Stimulated activated CD8-positive, alpha-beta memory T cell treated with anti-CD3 and anti-CD28 coated beads, Interleukin-15, amount 100 ng/mL, for 48 hours (primary cell): ENCODE measurements around the gene PBX2.
A peak's percentile ranks its signal among the peaks of the same experiment; 100 is the strongest.
"Not testable (repeated sequence)": the region's sequence is repeated elsewhere in the genome, so short reads cannot be mapped to it uniquely, and the experiment has no call there.

Experiments
- DNase-seq, 2 donors: peaks; one replicate each; pipeline ENCODE4 v3.0.0-alpha.2; 2020; ENCODE audit warnings: low read depth in 2 of 2

Gene PBX2

DNA sequence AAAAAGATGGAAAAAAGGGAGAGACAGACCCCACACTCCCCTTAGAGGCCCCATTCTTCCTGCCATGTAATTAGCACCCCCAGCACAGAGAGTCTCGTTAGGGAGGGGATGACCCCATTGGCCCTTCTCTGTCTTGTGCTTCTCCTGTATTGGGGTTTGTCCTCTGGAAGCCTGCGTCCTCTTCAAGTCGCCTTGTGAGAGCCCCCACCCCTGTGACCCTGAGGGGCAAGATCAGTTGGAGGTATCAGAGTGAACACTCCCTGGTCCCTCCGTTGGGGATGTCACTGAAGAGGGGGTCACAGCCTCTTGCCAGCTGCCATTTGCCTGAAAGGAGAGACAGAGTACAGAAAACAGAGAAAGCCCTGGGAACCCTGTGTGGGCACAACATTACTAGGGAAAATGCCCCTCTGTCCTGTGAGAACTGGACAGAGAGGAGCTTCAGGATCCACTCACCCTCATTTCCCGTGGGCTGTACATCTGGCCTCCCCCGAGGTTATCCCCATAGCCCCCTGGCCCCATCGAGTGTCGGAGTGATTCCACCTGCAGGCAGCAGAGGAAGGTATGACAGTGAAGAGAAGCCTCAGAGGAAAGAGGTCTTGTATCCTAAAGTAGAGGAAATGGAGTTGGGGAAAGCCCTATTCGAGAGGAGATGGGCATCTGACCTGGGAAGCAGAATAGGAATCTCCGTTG, 3.7 kb downstream of the PBX2 start:
- DNase-seq: not testable (repeated sequence)

DNA sequence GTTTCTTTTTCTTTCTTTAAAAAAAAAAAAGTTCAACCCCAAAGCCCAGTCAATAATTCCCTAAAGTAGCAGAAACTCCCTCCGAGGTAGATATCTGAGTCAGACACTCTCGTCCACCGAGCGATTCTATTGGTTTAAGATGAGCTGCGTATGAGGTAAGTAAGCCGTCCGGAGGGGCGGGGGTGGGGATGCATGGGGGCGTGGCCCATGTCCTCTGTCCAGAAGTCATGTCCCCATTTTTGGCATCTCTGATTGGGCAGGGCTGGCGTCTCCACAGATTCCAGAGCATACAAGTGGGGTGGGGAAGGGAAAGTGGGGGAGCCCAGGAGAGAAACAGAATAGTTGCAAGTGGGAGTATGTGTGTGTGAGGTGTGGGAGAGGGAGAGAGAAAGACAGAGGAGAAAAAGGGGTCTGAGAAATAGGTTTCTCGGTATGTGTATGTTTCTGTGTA, 4.3 kb downstream of the PBX2 start:
- DNase-seq: peak in 1 of 2 donors; percentile 54

DNA sequence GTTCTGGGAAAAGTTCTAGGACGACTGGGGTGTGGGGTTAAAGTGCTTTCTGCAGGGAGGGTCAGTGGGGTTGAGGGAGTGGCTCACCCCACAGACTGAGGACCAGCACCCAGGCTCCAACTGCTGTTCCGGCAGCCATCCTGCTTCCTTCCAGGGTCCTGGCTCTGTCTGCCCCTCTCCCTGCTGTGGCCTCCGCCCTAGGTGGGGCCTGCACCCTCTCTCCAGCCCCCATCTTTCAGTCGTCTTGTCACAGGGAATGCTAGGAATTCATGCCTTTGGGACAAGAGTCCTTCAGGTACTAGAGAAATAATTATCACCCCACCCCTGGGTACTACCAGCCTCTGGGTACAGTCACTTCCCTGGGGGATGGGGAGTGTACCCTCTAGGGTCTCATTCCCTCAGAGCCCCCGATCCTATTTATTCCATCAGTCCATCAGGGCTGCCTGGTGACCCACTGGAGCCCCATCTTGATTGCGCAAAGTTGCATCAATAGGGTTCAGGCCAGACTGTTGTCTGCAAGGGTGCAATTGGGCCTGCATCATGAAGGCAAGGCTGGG, 5.8 kb downstream of the PBX2 start, which contains the start of gene AGER:
TSS of gene AGER (minus strand) at position 170 of the 557 bp plus-strand sequence. CDS start at position 139, 31 bp downstream.
- no peak for DNase-seq

DNA sequence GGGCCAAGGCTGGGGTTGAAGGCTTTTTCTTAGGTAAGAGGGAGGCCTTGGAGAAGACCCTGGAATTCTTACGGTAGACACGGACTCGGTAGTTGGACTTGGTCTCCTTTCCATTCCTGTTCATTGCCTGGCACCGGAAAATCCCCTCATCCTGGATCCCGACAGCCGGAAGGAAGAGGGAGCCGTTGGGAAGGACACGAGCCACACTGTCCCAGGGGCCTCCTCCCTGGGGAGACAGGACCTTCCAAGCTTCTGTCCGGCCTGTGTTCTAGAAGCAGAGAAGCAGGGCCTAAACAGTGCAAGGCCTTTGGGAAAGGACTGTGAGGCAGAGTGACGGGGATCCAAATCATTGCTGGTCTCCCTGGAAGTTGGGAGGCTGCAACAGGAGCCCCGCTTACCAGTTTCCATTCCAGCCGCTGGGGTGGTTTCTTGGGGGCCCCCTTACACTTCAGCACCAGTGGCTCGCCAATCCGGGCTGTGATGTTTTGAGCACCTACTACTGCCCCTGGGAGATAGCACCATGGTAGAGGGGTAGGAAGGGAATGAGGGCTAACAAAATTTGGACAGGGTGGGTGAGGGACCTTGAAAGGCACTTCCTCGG, 6.4 kb downstream of the PBX2 start:
- DNase-seq: no peak

DNA sequence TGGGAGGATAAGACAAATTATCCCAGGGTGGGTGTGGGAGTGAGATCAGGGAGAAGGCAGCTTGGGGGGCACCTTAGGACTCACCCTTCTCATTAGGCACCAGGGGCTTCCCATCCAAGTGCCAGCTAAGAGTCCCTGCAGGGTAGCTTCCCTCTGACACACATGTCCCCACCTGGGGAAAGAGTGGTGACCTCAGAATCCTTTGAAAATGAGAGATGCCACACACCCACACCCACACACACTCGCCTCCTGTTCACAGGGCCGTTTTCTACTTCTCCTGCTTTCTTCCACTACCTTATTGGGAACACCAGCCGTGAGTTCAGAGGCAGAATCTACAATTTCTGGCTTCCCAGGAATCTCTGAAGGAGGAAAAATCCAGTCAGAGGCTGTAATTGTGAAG, 7.0 kb downstream of the PBX2 start:
- no peak for DNase-seq

DNA sequence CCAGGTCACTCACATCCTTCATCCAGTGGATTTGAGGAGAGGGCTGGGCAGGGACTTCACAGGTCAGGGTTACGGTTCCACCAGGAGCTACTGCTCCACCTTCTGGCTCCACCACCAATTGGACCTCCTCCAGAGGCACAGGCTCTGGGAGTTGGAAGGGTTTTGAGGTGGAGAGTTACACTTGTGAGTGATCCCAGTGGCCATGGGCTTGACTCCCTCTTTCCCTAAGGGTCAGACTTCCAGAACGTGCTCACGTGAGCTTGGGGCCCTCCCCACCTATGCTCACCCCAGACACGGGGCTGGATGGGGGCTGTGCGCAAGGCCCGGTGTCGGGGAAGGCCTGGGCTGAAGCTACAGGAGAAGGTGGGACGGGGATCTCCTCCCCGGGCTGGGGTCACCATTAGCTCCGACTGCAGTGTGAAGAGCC, 7.4 kb downstream of the PBX2 start:
- DNase-seq: no peak

DNA sequence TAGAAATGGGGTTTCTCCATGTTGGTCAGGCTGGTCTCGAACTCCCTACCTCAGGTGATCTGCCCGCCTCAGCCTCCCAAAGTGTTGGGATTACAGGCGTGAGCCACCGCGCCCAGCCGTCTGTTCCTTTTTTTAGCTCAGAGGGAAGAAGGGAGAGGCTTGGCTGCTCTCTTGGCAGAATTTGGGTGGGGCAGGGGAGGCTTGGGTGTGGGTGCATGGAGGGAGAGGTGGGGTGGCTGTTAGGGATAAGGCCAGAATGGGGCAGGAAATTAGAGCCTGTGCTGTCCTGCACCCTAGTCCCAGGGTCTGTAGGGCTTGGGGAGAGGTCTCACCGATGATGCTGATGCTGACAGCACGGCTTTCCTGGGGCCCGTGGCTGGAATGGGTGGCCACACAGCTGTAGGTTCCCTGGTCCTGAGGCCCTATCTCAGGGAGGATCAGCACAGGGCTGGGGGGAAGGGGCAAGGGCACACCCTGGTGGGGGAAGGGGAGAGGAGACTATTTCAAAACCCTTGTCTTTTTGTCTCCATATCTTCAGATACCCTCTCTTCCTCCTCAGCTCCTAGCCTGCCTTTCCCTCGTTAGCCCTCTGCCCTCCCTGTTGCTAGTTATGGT, 8.0 kb downstream of the PBX2 start:
- no peak for DNase-seq

DNA sequence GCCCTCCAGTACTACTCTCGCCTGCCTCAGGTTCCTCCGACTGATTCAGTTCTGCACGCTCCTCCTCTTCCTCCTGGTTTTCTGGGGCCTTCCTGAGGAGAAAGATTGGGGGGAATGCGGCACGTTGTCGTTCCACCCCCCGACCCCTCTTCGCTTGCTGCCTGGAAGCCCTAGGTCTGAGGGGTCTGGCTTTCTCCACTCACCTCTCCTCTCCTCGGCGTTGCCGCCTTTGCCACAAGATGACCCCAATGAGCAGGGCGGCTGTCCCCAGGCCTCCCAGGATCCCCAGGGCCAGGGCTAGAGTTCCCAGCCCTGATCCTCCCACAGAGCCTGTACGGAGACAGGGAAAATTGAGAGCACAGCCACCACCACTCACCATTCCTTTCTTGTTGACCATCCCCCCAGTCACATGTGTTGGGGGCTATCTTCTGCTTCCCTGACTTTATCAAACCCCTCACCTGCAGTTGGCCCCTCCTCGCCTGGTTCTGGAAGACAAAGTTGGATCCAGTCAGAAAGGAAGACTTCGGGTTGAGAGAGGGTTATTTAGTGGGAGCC, 8.8 kb downstream of the PBX2 start:
- DNase-seq: no peak

DNA sequence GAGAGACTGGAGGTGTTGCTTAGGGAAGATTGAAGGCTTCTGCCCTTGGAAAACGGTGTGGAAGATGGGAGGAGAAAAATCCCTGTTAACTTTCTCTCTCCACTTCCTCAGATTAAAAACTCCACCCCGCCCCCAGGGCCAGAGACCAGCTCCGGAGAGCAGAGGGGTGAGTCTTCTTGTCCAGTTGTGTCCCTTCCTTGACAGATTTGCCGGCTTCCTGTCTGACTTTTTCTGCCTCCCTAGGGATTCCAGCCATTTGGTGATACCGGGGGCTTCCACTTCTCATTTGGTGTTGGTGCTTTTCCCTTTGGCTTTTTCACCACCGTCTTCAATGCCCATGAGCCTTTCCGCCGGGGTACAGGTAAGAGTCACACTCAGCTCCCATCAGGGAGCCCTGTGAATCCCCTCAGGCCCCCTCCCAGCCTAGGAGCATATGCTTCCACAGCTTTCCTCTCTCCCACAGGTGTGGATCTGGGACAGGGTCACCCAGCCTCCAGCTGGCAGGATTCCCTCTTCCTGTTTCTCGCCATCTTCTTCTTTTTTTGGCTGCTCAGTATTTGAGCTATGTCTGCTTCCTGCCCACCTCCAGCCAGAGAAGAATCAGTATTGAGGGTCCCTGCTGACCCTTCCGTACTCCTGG, 10.1 kb downstream of the PBX2 start:
- DNase-seq: no peak

DNA sequence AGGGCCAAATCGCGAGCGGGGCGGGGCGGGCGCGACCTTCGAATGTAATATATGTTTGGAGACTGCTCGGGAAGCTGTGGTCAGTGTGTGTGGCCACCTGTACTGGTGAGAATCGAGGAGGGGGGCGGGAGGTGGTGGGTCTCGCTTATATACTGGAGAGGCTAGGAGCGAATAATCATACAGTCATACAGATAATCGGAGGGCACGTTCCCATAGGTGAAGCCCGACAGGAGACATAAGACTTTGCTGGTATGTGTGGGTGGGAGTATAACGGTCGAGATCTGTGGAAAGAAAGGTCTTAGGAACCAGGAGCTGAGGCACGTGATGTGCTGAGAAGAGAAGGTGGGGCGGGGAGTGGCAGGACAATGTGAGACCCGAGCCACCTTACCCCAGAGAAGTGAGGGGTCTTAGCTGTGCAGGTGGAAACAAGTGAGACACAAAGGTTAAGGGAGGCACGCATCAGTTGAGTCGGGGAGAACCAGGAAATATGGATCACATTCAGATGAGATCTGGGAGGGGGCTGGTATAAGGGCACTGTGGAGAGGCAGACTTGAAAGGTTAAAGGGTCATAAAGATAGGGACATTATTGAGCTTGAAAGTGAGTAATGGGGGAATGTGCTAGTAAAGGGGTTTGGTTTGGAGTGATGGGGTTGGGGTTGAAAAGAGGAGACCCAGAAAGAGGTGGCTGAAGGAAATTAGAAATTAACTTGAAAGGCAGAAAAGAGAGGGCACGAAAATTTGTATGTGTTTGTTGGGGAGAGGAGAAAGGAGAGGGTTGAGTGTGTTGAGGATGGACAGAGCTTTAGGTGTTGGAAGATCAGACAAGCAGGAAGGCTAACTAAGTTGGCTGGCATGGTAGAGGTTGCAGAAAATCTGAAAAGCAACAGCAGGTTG, 11.2 kb downstream of the PBX2 start:
- no peak for DNase-seq

DNA sequence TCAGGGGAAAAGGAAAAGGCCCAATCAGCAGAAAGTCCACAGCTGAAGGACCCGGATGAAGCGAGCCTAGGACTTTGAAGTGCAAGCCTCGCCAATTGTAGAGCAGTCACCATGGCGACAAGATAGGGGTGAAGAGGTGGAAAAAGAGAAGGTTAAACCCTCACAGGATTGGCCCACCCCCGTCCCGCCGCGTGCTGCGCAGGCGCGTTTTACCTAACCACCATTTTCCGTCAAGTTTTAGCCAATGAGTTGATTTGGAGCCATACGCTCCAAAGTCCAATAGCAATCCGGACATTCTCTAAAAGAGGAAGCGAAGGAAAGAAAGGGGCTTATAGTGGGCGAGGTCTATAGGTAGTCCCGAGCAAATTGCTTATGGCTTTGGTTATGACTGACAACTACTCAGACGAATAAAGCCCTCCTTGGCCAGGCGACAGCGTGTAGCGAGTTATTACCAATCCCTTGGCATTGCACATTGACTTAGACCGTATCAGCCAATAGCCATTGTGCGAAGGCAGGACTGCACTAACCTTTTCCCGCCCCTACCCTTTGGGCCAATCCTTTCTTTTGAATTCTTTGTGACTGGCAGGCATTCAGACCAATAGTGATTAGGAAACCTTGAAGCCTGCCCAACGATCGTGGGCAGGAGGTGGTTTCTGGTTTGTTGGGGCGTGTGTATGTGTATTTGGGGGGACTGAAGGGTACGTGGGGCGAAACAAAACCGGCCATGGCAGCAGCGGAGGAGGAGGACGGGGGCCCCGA, 12.0 kb downstream of the PBX2 start, which contains the start of gene RNF5:
TSS of gene RNF5 (plus strand) at position 618 of the 759 bp plus-strand sequence. CDS start at position 725, 107 bp downstream.
- DNase-seq: peak; percentile 86 to 89

DNA sequence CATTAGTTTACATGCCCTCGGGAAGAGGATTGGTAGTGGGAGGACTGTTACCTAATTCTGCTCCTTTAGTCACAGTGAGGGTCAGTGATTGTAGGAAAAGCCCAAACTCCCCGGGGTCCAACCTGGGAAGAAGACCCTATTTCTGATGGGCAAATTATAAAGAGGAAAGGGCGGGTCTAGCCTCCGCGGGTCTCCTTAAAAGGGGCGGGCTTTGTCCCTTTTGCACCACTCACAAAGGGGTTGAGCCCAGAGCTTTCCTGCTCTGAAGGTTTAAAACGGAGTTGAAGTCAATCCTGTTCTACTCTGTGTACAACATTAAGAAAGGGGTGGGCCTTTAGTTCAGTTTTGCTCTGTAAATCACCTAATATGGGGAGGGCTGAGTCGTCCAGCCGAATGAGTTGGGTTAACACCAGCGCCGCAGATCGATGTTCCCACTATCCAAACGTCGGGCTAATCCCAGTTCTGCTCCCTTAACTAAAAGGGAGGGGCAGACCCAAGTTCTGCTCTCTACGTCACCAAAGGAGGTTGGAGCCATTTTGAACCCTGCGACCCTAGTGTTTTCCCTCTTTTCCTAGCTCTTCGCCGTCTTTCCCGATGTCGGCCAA, 12.7 kb downstream of the PBX2 start:
- DNase-seq: no peak

DNA sequence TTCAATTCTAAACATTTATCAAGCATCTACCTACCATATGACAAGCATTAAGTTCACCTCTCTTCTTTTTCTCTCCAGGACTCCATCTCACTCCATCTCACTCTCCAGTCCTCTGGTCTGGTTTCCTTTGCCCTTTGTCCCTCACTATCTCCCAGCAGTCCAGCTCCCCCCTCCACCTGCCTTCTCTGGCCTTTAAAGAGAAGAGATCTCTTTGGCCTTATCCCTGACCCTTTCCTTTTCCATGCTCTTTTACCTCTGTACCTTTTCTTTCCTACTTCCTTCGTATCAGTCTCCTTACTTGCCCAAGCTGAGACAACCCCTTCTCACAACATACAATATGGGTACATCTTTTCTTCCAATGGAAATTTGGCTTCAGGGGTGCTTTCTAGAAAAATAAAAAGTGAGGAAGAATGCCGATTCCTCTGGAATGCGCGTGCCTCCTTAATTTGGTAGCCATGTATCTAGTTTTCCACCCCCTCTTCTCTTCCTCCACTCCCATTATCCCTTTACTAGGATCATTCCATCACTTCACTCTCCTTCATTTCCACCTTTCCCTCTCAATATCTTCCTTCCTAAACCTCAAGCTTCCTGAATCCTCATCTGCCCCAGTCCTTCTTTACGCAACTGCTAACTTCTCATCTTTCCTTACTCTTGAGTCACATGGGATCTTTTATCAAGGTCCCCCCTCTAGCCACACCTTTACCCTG, 13.4 kb downstream of the PBX2 start:
- no peak for DNase-seq

DNA sequence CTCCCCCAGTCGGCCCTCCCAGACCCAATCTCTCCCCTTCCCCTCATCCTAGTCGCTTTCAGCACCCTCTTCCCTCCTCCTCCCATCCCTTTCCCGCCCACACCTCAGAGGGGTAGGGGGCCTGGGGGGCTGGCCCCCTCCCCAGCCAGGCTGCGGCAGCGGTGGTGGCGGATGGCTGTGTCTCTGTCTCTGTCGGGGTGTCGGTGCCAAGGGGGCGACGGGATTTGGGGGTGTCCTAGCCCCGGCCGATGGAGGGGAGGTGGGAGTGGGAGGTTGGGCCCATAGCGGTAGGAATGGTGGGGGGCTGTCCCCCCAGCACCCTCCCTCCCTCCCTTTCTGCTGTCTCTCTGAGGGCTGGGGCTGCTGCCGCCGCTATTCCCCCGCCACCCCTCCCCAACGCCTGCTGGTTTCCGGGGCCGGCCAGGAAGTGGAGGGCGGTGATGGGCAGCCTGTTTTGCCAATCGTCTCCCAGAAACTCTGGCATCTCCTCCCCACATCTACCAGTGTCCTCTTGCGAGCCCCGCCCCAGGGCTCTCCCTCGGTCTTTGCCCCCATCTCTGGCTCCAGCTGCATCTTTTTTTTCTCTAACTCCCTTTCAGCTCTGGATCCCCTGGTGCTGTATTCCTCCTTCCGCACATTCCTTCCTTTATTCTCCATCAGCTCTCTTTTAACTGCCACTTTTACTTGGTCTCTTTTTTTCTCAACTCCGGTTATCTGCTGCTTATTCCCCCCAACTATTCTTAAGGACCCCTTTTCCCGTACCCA, 14.1 kb downstream of the PBX2 start, which contains the start of gene AGPAT1:
TSS of gene AGPAT1 (minus strand) at position 374 of the 765 bp plus-strand sequence. CDS start 4,588 bp downstream, outside the sequence.
- DNase-seq: peak; percentile 91 to 92

DNA sequence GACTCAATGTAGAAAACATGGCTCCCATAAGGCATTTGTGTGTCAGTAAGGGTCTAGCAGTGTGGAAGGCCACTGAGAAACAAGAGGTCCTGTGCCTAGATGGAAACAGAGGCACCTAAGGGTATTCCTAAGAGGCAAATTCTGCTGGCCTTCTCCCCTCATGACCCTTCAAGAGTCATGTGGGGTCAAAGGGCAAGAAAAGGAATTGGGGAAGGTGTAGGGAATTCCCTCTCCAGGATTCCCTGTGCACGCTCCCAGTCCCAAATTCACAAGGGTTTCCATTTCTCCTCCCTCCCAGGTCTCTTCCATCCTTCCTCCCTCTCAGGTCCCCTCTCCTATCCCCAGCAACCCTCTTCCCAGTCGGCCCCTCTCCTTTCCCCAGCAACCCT, 14.7 kb downstream of the PBX2 start:
- DNase-seq: no peak

DNA sequence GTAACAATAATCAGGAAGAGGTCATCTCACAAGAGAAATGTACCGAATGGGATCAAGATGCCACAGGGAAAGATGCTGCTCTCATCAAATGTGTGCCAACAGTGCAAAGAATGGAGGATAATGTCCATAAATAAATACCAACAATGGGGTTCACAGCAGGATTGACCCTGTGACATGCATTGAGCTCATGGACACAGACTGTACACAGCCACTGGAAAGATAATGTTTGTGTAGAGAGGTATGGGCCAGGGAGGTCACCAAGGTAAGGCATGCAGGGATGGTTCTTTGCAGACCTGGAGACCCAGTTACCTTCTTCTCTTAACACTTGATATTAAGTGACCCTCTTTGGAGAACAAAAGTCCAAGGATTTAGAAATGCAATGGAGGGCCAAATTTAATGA, 15.6 kb downstream of the PBX2 start:
- DNase-seq: no peak

DNA sequence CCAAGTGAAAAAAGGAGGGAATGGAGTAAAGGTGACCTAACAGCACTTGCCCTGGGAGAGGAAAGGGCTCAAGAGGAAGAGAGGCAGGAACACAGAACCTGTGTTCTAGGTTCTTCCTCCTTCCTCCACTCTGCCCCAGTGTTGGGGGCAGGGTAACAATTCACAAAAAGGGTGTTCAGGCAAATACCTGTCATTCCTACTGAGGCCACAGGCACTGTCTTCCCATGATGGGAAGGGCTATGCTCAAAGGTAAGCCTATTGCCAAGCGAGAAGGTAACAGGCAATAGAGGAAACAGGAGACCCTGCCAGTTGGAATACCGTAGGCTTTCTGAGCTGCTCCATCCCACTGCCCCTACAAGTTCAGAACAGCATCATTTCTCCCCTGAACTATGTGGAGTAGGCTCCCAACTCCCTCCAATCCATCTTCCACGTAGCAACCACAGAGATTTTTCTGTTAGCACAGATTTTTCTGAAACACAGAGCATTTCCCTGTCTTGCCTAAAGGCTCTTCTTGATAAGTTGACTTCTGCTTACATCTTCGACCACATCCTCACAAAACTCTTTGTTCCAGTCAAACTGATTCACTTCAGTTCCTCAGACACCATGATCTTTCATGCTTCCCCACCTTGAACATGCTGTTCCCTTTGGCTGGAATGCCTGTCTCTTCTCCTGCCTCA, 16.8 kb downstream of the PBX2 start:
- DNase-seq: no peak
